Mesenchymal stem cell (in vitro differentiated cells and primary cell): ENCODE data around the gene NRP1.

Experiments
- DNase-seq: peaks from one replicate; pipeline ENCODE4 v3.0.0-alpha.2; 2013
- H2AFZ ChIP-seq: one replicate; pipeline ENCODE4 v1.6.1; 2013; ENCODE audit warnings: low read depth, mild to moderate bottlenecking, control low read depth, inconsistent platforms, low read length, moderate library complexity
- H2AK5ac ChIP-seq: 2 replicates; pipeline ENCODE4 v1.6.1; 2013; ENCODE audit warnings: low read length, moderate library complexity, mild to moderate bottlenecking, inconsistent platforms; ENCODE audit not compliant: severe bottlenecking
- H2BK120ac ChIP-seq: one replicate; pipeline ENCODE4 v1.6.1; 2013; ENCODE audit warnings: low read depth, mild to moderate bottlenecking, inconsistent platforms, low read length, moderate library complexity
- H2BK12ac ChIP-seq, 2 experiments: one replicate each; pipeline ENCODE4 v1.6.1; 2013; ENCODE audit warnings: inconsistent platforms in 2 of 2, low read length in 2 of 2, mild to moderate bottlenecking in 2 of 2, moderate library complexity in 2 of 2, control low read depth in 1 of 2
- H2BK15ac ChIP-seq: one replicate; pipeline ENCODE4 v1.6.1; 2013; ENCODE audit warnings: mild to moderate bottlenecking, low read depth, inconsistent platforms; ENCODE audit not compliant: poor library complexity, severe bottlenecking
- H2BK5ac ChIP-seq: 2 replicates; pipeline ENCODE4 v1.6.1; 2013; ENCODE audit warnings: low read depth, mild to moderate bottlenecking, low read length, control low read depth, inconsistent platforms; ENCODE audit not compliant: poor library complexity, severe bottlenecking
- H3K14ac ChIP-seq, 2 experiments: one replicate each; pipeline ENCODE4 v1.6.1; 2013; ENCODE audit warnings: inconsistent platforms in 2 of 2, low read length in 2 of 2, control low read depth in 1 of 2, mild to moderate bottlenecking in 1 of 2, moderate library complexity in 1 of 2
- H3K18ac ChIP-seq, 2 experiments: one replicate each; pipeline ENCODE4 v1.6.1; 2013; ENCODE audit warnings: inconsistent platforms in 2 of 2, low read length in 2 of 2, control low read depth in 1 of 2, low read depth in 1 of 2, mild to moderate bottlenecking in 1 of 2
- H3K23ac ChIP-seq, 2 experiments: one replicate each; pipeline ENCODE4 v1.6.1; 2013; ENCODE audit warnings: inconsistent platforms in 2 of 2, low read length in 2 of 2, mild to moderate bottlenecking in 2 of 2, moderate library complexity in 2 of 2, control low read depth in 1 of 2
- H3K27ac ChIP-seq: 2 replicates; pipeline ENCODE4 v1.5.1; 2013; ENCODE audit warnings: mild to moderate bottlenecking, moderate library complexity, low read length, control low read depth, inconsistent platforms; ENCODE audit not compliant: poor library complexity, severe bottlenecking
- H3K27me3 ChIP-seq, 2 experiments: 2 replicates each; pipeline versions ENCODE4 v1.6.1 to v1.7.0; 2013; ENCODE audit warnings: low read length in 2 of 2, mild to moderate bottlenecking in 2 of 2, moderate library complexity in 2 of 2, control low read depth in 1 of 2, inconsistent platforms in 1 of 2; ENCODE audit not compliant: control insufficient read depth in 1 of 2, insufficient read depth in 1 of 2
- H3K36me3 ChIP-seq, 2 experiments: 2 replicates each; pipeline versions ENCODE4 v1.6.1 to v1.7.0; 2013; ENCODE audit warnings: low read length in 2 of 2, control low read depth in 1 of 2, inconsistent platforms in 1 of 2, low read depth in 1 of 2, mild to moderate bottlenecking in 1 of 2; ENCODE audit not compliant: insufficient read depth in 2 of 2, control insufficient read depth in 1 of 2
- H3K4ac ChIP-seq, 2 experiments: one replicate each; pipeline ENCODE4 v1.6.1; 2013; ENCODE audit warnings: inconsistent platforms in 2 of 2, low read length in 2 of 2, mild to moderate bottlenecking in 2 of 2, moderate library complexity in 2 of 2, control low read depth in 1 of 2, low read depth in 1 of 2
- H3K4me1 ChIP-seq: 2 replicates; pipeline ENCODE4 v1.6.1; 2013; ENCODE audit warnings: low read depth, low read length, control low read depth; ENCODE audit not compliant: control insufficient read depth, insufficient read depth
- H3K4me2 ChIP-seq: 2 replicates; pipeline ENCODE4 v1.6.1; 2013; ENCODE audit warnings: low read length, mild to moderate bottlenecking, inconsistent platforms; ENCODE audit not compliant: poor library complexity, severe bottlenecking
- H3K4me3 ChIP-seq, 2 experiments: 2 replicates each; pipeline versions ENCODE4 v1.5.1 to v1.7.0; 2013; ENCODE audit warnings: low read length in 2 of 2, mild to moderate bottlenecking in 2 of 2, control low read depth in 1 of 2, low read depth in 1 of 2; ENCODE audit not compliant: insufficient read depth in 1 of 2
- H3K79me1 ChIP-seq: replicated peaks from 2 replicates; pipeline ENCODE4 v1.6.1; 2013; ENCODE audit warnings: mild to moderate bottlenecking, control low read depth, low read length, inconsistent platforms; ENCODE audit not compliant: poor library complexity, severe bottlenecking
- H3K9ac ChIP-seq: 2 replicates; pipeline ENCODE4 v1.7.0; 2013; ENCODE audit warnings: mild to moderate bottlenecking, low read length, moderate library complexity
- H3K9me3 ChIP-seq: 2 replicates; pipeline ENCODE4 v1.7.0; 2013; ENCODE audit warnings: mild to moderate bottlenecking, low read length; ENCODE audit not compliant: control insufficient read depth
- H4K8ac ChIP-seq: one replicate; pipeline ENCODE4 v1.6.1; 2013; ENCODE audit warnings: inconsistent platforms, mild to moderate bottlenecking, low read length, moderate library complexity
- H4K91ac ChIP-seq: one replicate; pipeline ENCODE4 v1.6.1; 2013; ENCODE audit warnings: mild to moderate bottlenecking, low read length, inconsistent platforms
- WGBS: methylation state at CpG from one replicate; pipeline ENCODE4 v1.1.7; 2013; ENCODE audit warnings: mixed read lengths; 5-methylcytosine and 5-hydroxymethylcytosine counted together

Gene NRP1

GRCh38 chr10:33279276-33279675 is 55.2 kb downstream of the NRP1 start:
- Histone ChIP-seq H3K4me3 (peak overlapping the region in 1 of 2 experiments; percentile 42), H2AFZ (no peak overlapping the region), H3K27ac (no peak overlapping the region), H2AK5ac (peak overlapping the region; percentile 21), H4K8ac (no peak overlapping the region), H4K91ac (peak overlapping the region; percentile 62), H3K23ac (no peak overlapping the region), H3K4ac (no peak overlapping the region), H3K27me3 (no peaks in the 10 kb centered on the region), H3K18ac (no peak overlapping the region), H3K36me3 (peaks cover 21 to 62% of the 10 kb centered on the region in 2 experiments), H2BK5ac (no peak overlapping the region), H2BK15ac (no peak overlapping the region), H3K9me3 (no peaks in the 10 kb centered on the region), H3K79me1 (no peaks in the 10 kb centered on the region), H2BK120ac (no peak overlapping the region), H3K9ac (peak overlapping the region; percentile 62), H3K14ac (no peak overlapping the region), H3K4me1 (peaks cover 8% of the 10 kb centered on the region), H3K4me2 (no peak overlapping the region), H2BK12ac (no peak overlapping the region)
- DNase-seq = no peak
- 95% methylated on average over 5 of the region's 5 CpGs for WGBS

GRCh38 chr10:33278198-33278597 is 56.3 kb downstream of the NRP1 start:
- Histone ChIP-seq H2AFZ (no peak overlapping the region), H2BK15ac (no peak overlapping the region), H3K79me1 (no peaks in the 10 kb centered on the region), H2BK5ac (no peak overlapping the region), H2BK120ac (no peak overlapping the region), H3K4me1 (peaks cover 14% of the 10 kb centered on the region), H3K36me3 (peaks cover 21 to 65% of the 10 kb centered on the region in 2 experiments), H4K91ac (no peak overlapping the region), H2AK5ac (peak overlapping the region; percentile 64), H3K23ac (no peak overlapping the region), H3K4me2 (no peak overlapping the region), H3K27me3 (no peaks in the 10 kb centered on the region), H2BK12ac (no peak overlapping the region), H3K18ac (no peak overlapping the region), H3K4ac (no peak overlapping the region), H3K4me3 (no peak overlapping the region), H4K8ac (no peak overlapping the region), H3K9ac (no peak overlapping the region), H3K14ac (no peak overlapping the region), H3K9me3 (no peaks in the 10 kb centered on the region), H3K27ac (no peak overlapping the region)
- no peak for DNase-seq
- 90% methylated on average over 3 of the region's 3 CpGs for WGBS

GRCh38 chr10:33277135-33277536 is 57.3 kb downstream of the NRP1 start:
- peak; percentile 46 for DNase-seq
- Histone ChIP-seq H3K27me3 (no peaks in the 10 kb centered on the region), H3K4ac (peak overlapping the region; percentile 65 to 84), H2AFZ (no peak overlapping the region), H3K36me3 (peaks cover 21 to 62% of the 10 kb centered on the region in 2 experiments), H4K8ac (peak overlapping the region; percentile 52), H3K4me1 (peaks cover 16% of the 10 kb centered on the region), H3K23ac (no peak overlapping the region), H2BK120ac (peak overlapping the region; percentile 73), H3K9me3 (no peaks in the 10 kb centered on the region), H2AK5ac (peak overlapping the region; percentile 97), H2BK5ac (peak overlapping the region; percentile 3), H3K4me2 (no peak overlapping the region), H2BK15ac (peak overlapping the region; percentile 89), H3K9ac (peak overlapping the region; percentile 33), H3K79me1 (no peaks in the 10 kb centered on the region), H4K91ac (no peak overlapping the region), H3K27ac (peak overlapping the region; percentile 86), H3K14ac (no peak overlapping the region), H3K4me3 (no peak overlapping the region), H3K18ac (peak overlapping the region; percentile 52 to 75), H2BK12ac (peak overlapping the region in 1 of 2 experiments; percentile 65)
- 64% methylated on average over 6 of the region's 6 CpGs for WGBS

- Histone ChIP-seq H4K91ac (no peak overlapping the region), H3K9ac (peak overlapping the region; percentile 33), H3K14ac (no peak overlapping the region), H3K18ac (no peak overlapping the region), H3K79me1 (no peaks in the 10 kb centered on the region), H2AK5ac (peak overlapping the region; percentile 22), H2AFZ (no peak overlapping the region), H3K4me1 (peaks cover 16% of the 10 kb centered on the region), H2BK5ac (no peak overlapping the region), H3K36me3 (peaks cover 19 to 62% of the 10 kb centered on the region in 2 experiments), H3K9me3 (no peaks in the 10 kb centered on the region), H2BK12ac (no peak overlapping the region), H3K23ac (no peak overlapping the region), H3K4me3 (no peak overlapping the region), H3K4me2 (no peak overlapping the region), H3K27me3 (no peaks in the 10 kb centered on the region), H3K27ac (peak overlapping the region; percentile 86), H2BK15ac (no peak overlapping the region), H3K4ac (no peak overlapping the region), H2BK120ac (no peak overlapping the region), H4K8ac (no peak overlapping the region)
- WGBS = 100% methylated on average over 2 of the region's 4 CpGs
- no peak for DNase-seq
Measured at GRCh38 chr10:33276282-33276923, 58.1 kb downstream of the NRP1 start.
